CD14-positive monocyte (primary cell): Measurements from ENCODE around the gene C12orf57. TPM values are rescaled to one million over a fixed set of nuclear protein-coding genes. Genes with fewer than 3 reads are reported as not detected.

Experiments used
- DNase-seq, 3 donors: peaks; one replicate each; pipeline ENCODE4 v3.0.0-alpha.2; 2011 to 2022
- H2AFZ ChIP-seq: 2 replicates; pipeline ENCODE4 v1.6.0; 2012; ENCODE audit warnings: mild to moderate bottlenecking, low read depth, low read length, inconsistent platforms; ENCODE audit not compliant: insufficient read depth, poor library complexity, severe bottlenecking
- H3K27ac ChIP-seq, 2 donors: 1 replicate in 1 of 2; 2 replicates in 1 of 2; pipeline ENCODE4 v1.5.1; 2012 to 2013; ENCODE audit warnings: low read length in 2 of 2, control low read depth in 1 of 2, inconsistent platforms in 1 of 2, low read depth in 1 of 2, mild to moderate bottlenecking in 1 of 2
- H3K27me3 ChIP-seq, 2 donors: one replicate each; pipeline versions ENCODE4 v1.6.0 to v1.6.1; 2011 to 2013; ENCODE audit warnings: low read length in 2 of 2; ENCODE audit not compliant: control insufficient read depth in 2 of 2, insufficient read depth in 2 of 2
- H3K36me3 ChIP-seq, 2 donors: replicated peaks in 1 of 2; 1 replicate in 1 of 2; 2 replicates in 1 of 2; pipeline versions ENCODE4 v1.5.1 to v1.6.1; 2012 to 2013; ENCODE audit warnings: low read length in 2 of 2, control low read depth in 1 of 2, inconsistent platforms in 1 of 2, mild to moderate bottlenecking in 1 of 2; ENCODE audit not compliant: insufficient read depth in 2 of 2, control insufficient read depth in 1 of 2
- H3K4me1 ChIP-seq, 2 donors: 1 replicate in 1 of 2; 2 replicates in 1 of 2; pipeline versions ENCODE4 v1.5.1 to v1.6.1; 2012 to 2013; ENCODE audit warnings: low read length in 2 of 2, control low read depth in 1 of 2, inconsistent platforms in 1 of 2, mild to moderate bottlenecking in 1 of 2, moderate library complexity in 1 of 2; ENCODE audit not compliant: insufficient read depth in 2 of 2, control insufficient read depth in 1 of 2
- H3K4me2 ChIP-seq: replicated peaks from 2 replicates; pipeline ENCODE3; 2012; ENCODE audit warnings: low read length, moderate library complexity, mild to moderate bottlenecking; ENCODE audit not compliant: poor library complexity, severe bottlenecking; ENCODE audit errors: extremely low read depth
- H3K4me3 ChIP-seq, 3 experiments: fragments of 200-600 bp in 1 of 3; sonication (generic) in 1 of 3; replicated peaks in 1 of 3; 1 replicate in 2 of 3; 2 replicates in 1 of 3; pipeline ENCODE4 v1.5.1; 2011 to 2013; ENCODE audit warnings: low read length in 3 of 3, mild to moderate bottlenecking in 3 of 3, control low read depth in 2 of 3, low read depth in 2 of 3, inconsistent platforms in 1 of 3, moderate library complexity in 1 of 3
- H3K79me2 ChIP-seq: 2 replicates; pipeline ENCODE4 v1.6.0; 2012; ENCODE audit warnings: mild to moderate bottlenecking, control low read depth, inconsistent platforms, low read length, moderate library complexity; ENCODE audit not compliant: insufficient read depth
- H3K9ac ChIP-seq: 2 replicates; pipeline ENCODE4 v1.6.0; 2017; ENCODE audit warnings: low read length, mild to moderate bottlenecking; ENCODE audit not compliant: insufficient read depth, poor library complexity, severe bottlenecking
- H3K9me3 ChIP-seq, 2 donors: replicated peaks in 1 of 2; 1 replicate in 1 of 2; 2 replicates in 1 of 2; pipeline versions ENCODE4 v1.5.1 to v1.6.1; 2012 to 2013; ENCODE audit warnings: low read length in 2 of 2, control low read depth in 1 of 2; ENCODE audit not compliant: control insufficient read depth in 1 of 2, insufficient read depth in 1 of 2
- H4K20me1 ChIP-seq: 2 replicates; pipeline ENCODE4 v1.6.0; 2012; ENCODE audit warnings: mild to moderate bottlenecking, low read length, control low read depth, moderate library complexity; ENCODE audit not compliant: insufficient read depth
- H3K27ac Mint-ChIP-seq, 7 donors: one replicate each; pipeline ENCODE4 v1.8.0; 2020; ENCODE audit warnings: mild to moderate bottlenecking in 7 of 7, mixed read lengths in 7 of 7, moderate library complexity in 6 of 7, inconsistent platforms in 2 of 7
- H3K27me3 Mint-ChIP-seq, 3 donors: one replicate each; pipeline ENCODE4 v1.8.0; 2021 to 2022; ENCODE audit warnings: low read depth in 3 of 3, mild to moderate bottlenecking in 3 of 3, mixed read lengths in 3 of 3, moderate library complexity in 3 of 3, inconsistent platforms in 1 of 3
- H3K36me3 Mint-ChIP-seq, 2 donors: one replicate each; pipeline ENCODE4 v1.8.0; 2020; ENCODE audit warnings: mixed read lengths in 2 of 2, inconsistent platforms in 1 of 2, mild to moderate bottlenecking in 1 of 2
- H3K4me1 Mint-ChIP-seq: one replicate; pipeline ENCODE4 v1.8.0; 2020; ENCODE audit warnings: mild to moderate bottlenecking, mixed read lengths
- H3K4me3 Mint-ChIP-seq, 2 donors: one replicate each; pipeline ENCODE4 v1.8.0; 2020; ENCODE audit warnings: mild to moderate bottlenecking in 2 of 2, mixed read lengths in 2 of 2, moderate library complexity in 1 of 2
- H3K9me3 Mint-ChIP-seq, 7 donors: one replicate each; pipeline ENCODE4 v1.8.0; 2020 to 2022; ENCODE audit warnings: mixed read lengths in 7 of 7, mild to moderate bottlenecking in 6 of 7, moderate library complexity in 6 of 7, inconsistent platforms in 2 of 7
- WGBS: methylation state at CpG from one replicate; pipeline ENCODE4 v1.1.5; 2013; ENCODE audit warnings: missing lambda C conversion rate; ENCODE audit not compliant: insufficient coverage; 5-methylcytosine and 5-hydroxymethylcytosine counted together
- intact Hi-C, 2 donors: fragments of 100-400 bp; cut with micrococcal nuclease; formaldehyde crosslinking; loops; one replicate each; pipeline versions ENCODE4 v1.15.0 to v1.15.1; 2023
- polyA plus RNA-seq, 3 donors: library from polyadenylated mRNA; depleted of rRNA in 1 of 3; unstranded in 2 of 3; stranded (reverse) in 1 of 3; fragments of 300-500 nt in 2 of 3; fragments of >200 nt in 1 of 3; fragmentation: Illumina TruSeq in 2 of 3; gene quantifications; 1 replicate in 2 of 3; 2 replicates in 1 of 3; pipeline ENCODE4 v1.2.3, GENCODE V29; 2012 to 2021
- TF ChIP-seq, protein P1 (sequence below): fragments of 200-600 bp; IDR thresholded peaks from one replicate; pipeline ENCODE4 v1.8.0; 2022; ENCODE audit warnings: antibody characterized with exemption, mild to moderate bottlenecking

C12orf57 gene
- polyA plus RNA-seq, 3 donors: 19.1 to 59.2 (median 24.2) TPM

DNA sequence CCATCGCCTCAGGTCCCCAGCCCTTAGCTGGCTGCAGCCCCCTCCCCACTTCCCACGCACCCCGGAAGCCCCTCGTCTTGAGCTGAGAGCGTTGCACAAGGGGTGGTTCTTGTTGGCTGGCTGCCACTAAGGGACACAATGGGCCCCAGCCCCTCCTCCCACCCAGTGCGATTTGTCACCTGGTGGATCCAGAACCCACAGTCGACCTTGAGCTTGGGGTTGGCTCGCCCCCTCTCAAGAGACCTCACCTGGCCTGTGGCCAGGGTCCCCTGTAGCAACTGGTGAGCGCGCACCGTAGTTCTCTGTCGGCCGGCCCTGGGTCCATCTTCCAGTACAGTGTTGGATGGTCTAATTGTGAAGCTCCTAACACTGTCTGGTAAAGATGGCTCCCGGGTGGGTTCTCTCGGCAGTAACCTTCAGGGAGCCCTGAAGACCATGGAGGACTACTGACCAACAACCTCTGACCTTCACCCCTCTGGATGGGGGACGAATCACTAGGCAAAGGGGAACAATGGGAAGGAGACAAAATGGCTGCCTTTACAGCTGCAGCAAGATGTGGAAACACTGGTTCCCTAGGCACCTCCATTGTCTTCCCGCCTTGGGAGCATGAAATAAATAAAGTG lies 20.1 kb downstream of the C12orf57 start:
- H3K4me3 Mint-ChIP-seq: no peak overlapping the region
- Histone ChIP-seq H3K4me2 (no peak overlapping the region), H3K36me3 (peaks cover 52 to 55% of the 10 kb centered on the region in 2 donors), H2AFZ (no peak overlapping the region), H3K9me3 (no peaks in the 10 kb centered on the region), H4K20me1 (peaks cover 37% of the 10 kb centered on the region), H3K27ac (no peak overlapping the region), H3K9ac (no peak overlapping the region), H3K4me1 (peaks cover 57 to 66% of the 10 kb centered on the region in 2 donors), H3K79me2 (peaks cover 29% of the 10 kb centered on the region), H3K27me3 (no peaks in the 10 kb centered on the region), H3K4me3 (no peak overlapping the region)
- intact Hi-C loops: loop anchor here (1.0 to 5.0 kb wide), 3 partner anchors 18 to 95 kb away; partner anchors contain the start of gene SPSB2 (in 1 of the 2)
- TF ChIP-seq, protein P1, sequence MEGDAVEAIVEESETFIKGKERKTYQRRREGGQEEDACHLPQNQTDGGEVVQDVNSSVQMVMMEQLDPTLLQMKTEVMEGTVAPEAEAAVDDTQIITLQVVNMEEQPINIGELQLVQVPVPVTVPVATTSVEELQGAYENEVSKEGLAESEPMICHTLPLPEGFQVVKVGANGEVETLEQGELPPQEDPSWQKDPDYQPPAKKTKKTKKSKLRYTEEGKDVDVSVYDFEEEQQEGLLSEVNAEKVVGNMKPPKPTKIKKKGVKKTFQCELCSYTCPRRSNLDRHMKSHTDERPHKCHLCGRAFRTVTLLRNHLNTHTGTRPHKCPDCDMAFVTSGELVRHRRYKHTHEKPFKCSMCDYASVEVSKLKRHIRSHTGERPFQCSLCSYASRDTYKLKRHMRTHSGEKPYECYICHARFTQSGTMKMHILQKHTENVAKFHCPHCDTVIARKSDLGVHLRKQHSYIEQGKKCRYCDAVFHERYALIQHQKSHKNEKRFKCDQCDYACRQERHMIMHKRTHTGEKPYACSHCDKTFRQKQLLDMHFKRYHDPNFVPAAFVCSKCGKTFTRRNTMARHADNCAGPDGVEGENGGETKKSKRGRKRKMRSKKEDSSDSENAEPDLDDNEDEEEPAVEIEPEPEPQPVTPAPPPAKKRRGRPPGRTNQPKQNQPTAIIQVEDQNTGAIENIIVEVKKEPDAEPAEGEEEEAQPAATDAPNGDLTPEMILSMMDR: no peak
- H3K36me3 Mint-ChIP-seq: peaks cover 46 to 69% of the 10 kb centered on the region in 2 donors
- no peak for DNase-seq
- peak overlapping the region in 6 of 7 donors; percentile 18 to 89 (median 70) for H3K27ac Mint-ChIP-seq
- peaks cover 0 to 2% (median 0%) of the 10 kb centered on the region in 7 donors for H3K9me3 Mint-ChIP-seq
- WGBS: 74% methylated on average over 12 of the region's 17 CpGs
- H3K4me1 Mint-ChIP-seq: peaks cover 65% of the 10 kb centered on the region
- peaks cover 0 to 7% (median 0%) of the 10 kb centered on the region in 3 donors for H3K27me3 Mint-ChIP-seq

DNA sequence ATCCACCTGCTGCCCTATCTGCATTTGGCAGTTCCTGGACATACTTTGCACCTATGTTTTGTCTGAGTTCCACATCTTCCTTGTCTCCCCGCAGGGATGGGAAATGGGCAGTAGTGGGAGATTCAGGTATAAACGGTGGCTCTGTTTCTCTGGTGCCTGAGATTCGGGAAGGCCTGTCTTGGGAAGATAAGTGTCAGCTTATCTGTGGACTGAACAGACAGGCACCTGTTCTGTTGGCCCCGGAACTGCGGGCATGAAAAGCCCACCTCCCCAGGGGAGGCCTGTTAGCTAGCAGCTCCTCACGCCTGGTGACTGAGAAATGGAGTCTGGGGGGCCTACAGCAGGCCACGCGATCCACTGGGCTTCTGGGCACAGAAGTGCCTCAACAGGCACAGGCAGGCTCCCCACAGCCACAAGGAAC lies 20.8 kb downstream of the C12orf57 start:
- Histone ChIP-seq H3K36me3 (peaks cover 52 to 56% of the 10 kb centered on the region in 2 donors), H3K4me3 (no peak overlapping the region), H4K20me1 (peaks cover 34% of the 10 kb centered on the region), H3K4me2 (peak overlapping the region; percentile 9), H3K79me2 (peaks cover 29% of the 10 kb centered on the region), H3K4me1 (peaks cover 57 to 66% of the 10 kb centered on the region in 2 donors), H2AFZ (no peak overlapping the region), H3K9ac (no peak overlapping the region), H3K9me3 (no peaks in the 10 kb centered on the region), H3K27ac (peak overlapping the region; percentile 30), H3K27me3 (no peaks in the 10 kb centered on the region)
- DNase-seq: no peak
- peaks cover 65% of the 10 kb centered on the region for H3K4me1 Mint-ChIP-seq
- H3K27me3 Mint-ChIP-seq: peaks cover 0 to 5% (median 0%) of the 10 kb centered on the region in 3 donors
- intact Hi-C loops: loop anchor here (1.0 to 5.0 kb wide), 3 partner anchors 18 to 96 kb away; partner anchors contain the start of gene SPSB2 (in 1 of the 2)
- H3K36me3 Mint-ChIP-seq: peaks cover 47 to 67% of the 10 kb centered on the region in 2 donors
- H3K4me3 Mint-ChIP-seq: no peak overlapping the region
- H3K27ac Mint-ChIP-seq: peak overlapping the region; percentile 40 to 89 (median 82)
- TF ChIP-seq, protein P1: no peak
- peaks cover 0 to 2% (median 0%) of the 10 kb centered on the region in 7 donors for H3K9me3 Mint-ChIP-seq
- WGBS: 65% methylated on average over 4 of the region's 8 CpGs
